GM20431 (cell line): ENCODE measurements around the gene PSMD14.
"Not testable (repeated sequence)": the region's sequence is repeated elsewhere in the genome, so short reads cannot be mapped to it uniquely, and the experiment has no call there.

ENCODE experiments used
- in situ Hi-C: fragments of 300-500 bp; cut with MseI, MboI; formaldehyde crosslinking; loops from one replicate; pipeline ENCODE4 v1.15.0; 2020; ENCODE audit warnings: low sequenced_read_pairs; ENCODE audit not compliant: unreplicated experiment

Gene PSMD14

GRCh38 chr2:161332371-161332967, 24.2 kb downstream of the PSMD14 start:
- in situ Hi-C loops: no loop called here

GRCh38 chr2:161335626-161336025, 27.4 kb downstream of the PSMD14 start:
- in situ Hi-C loops: no loop called here

- in situ Hi-C loops: no loop called here
Observed at GRCh38 chr2:161337247-161337646, 29.0 kb downstream of the PSMD14 start.

GRCh38 chr2:161339532-161339931, 31.3 kb downstream of the PSMD14 start:
- in situ Hi-C loops: not testable (repeated sequence)

GRCh38 chr2:161340930-161341413, 32.7 kb downstream of the PSMD14 start:
- in situ Hi-C loops: not testable (repeated sequence)

- in situ Hi-C loops: no loop called here
Observed at GRCh38 chr2:161343235-161343634, 35.0 kb downstream of the PSMD14 start.

- in situ Hi-C loops: no loop called here
Observed at GRCh38 chr2:161344692-161345091, 36.5 kb downstream of the PSMD14 start.

GRCh38 chr2:161351678-161352077, 43.5 kb downstream of the PSMD14 start:
- in situ Hi-C loops: no loop called here

GRCh38 chr2:161352719-161353118, 44.5 kb downstream of the PSMD14 start:
- in situ Hi-C loops: no loop called here

GRCh38 chr2:161353543-161353942, 45.3 kb downstream of the PSMD14 start:
- in situ Hi-C loops: no loop called here

GRCh38 chr2:161354106-161354505, 45.9 kb downstream of the PSMD14 start:
- in situ Hi-C loops: no loop called here

GRCh38 chr2:161355106-161355505, 46.9 kb downstream of the PSMD14 start:
- in situ Hi-C loops: no loop called here

- in situ Hi-C loops: no loop called here
Observed at GRCh38 chr2:161355983-161356382, 47.8 kb downstream of the PSMD14 start.

GRCh38 chr2:161357097-161357496, 48.9 kb downstream of the PSMD14 start:
- in situ Hi-C loops: no loop called here

GRCh38 chr2:161358838-161359237, 50.6 kb downstream of the PSMD14 start:
- in situ Hi-C loops: no loop called here

GRCh38 chr2:161360095-161360654, 52.0 kb downstream of the PSMD14 start:
- in situ Hi-C loops: not testable (repeated sequence)

- in situ Hi-C loops: no loop called here
Observed at GRCh38 chr2:161362568-161363166, 54.4 kb downstream of the PSMD14 start.

GRCh38 chr2:161367675-161368074, 59.5 kb downstream of the PSMD14 start:
- in situ Hi-C loops: no loop called here

- in situ Hi-C loops: no loop called here
Observed at GRCh38 chr2:161369311-161369710, 61.1 kb downstream of the PSMD14 start.

- in situ Hi-C loops: no loop called here
Observed at GRCh38 chr2:161370981-161371380, 62.8 kb downstream of the PSMD14 start.

- in situ Hi-C loops: no loop called here
Observed at GRCh38 chr2:161371869-161372268, 63.6 kb downstream of the PSMD14 start.

- in situ Hi-C loops: no loop called here
Observed at GRCh38 chr2:161373942-161374341, 65.7 kb downstream of the PSMD14 start.
